ENCODE measurements around the gene FILIP1L. TPM values are rescaled to one million over a fixed set of nuclear protein-coding genes. Genes with fewer than 3 reads are reported as not detected.

The FILIP1L gene
- total and polyA plus RNA-seq, 2 of the 4 experiments (the other 2 are of a cell fraction) = 11.5 to 19.9 TPM

GRCh38 chr3:99960123-99960878 is 154.0 kb downstream of the FILIP1L start:
- no peak overlapping the region for H3K27ac ChIP-seq (ENCODE audit: insufficient read depth, low read length)
- 0 out of 2 replicates have a peak overlapping the region, but pooled peaks have one; percentile 52 for H3K23ac ChIP-seq (ENCODE audit: low read depth, low read length)
- H3K4ac ChIP-seq (ENCODE audit: low read depth, low read length) = peak overlapping the region; percentile 65; the same call in 1 of the 2 replicates
- peak overlapping the region; percentile 19; the same call in 1 of the 2 replicates for H4K5ac ChIP-seq (ENCODE audit: low read depth, low read length)
- H4K8ac ChIP-seq (ENCODE audit: low read depth in 2 of 2, low read length in 2 of 2) = peak overlapping the region; percentile 29 to 64; a peak in 3 of 4 replicates
- no peaks in the 10 kb centered on the region for H4K20me1 ChIP-seq (ENCODE audit: insufficient read depth, low read length)
- in situ Hi-C loops (cut with MboI; ENCODE audit: low sequenced_read_pairs) = loop anchor here (25.0 kb wide), 1 partner anchor 102 kb away; no protein-coding TSS in a partner anchor
- no peak overlapping the region for H2AK5ac ChIP-seq (ENCODE audit: low read depth, low read length)
- no peaks in the 10 kb centered on the region for H3K36me3 ChIP-seq (ENCODE audit: control insufficient read depth, insufficient read depth, low read length)
- POLR2A ChIA-PET (ENCODE audit: unreplicated experiment) = no interaction called here
- H2AK9ac ChIP-seq (replicated peaks; ENCODE audit: low read depth, low read length, poor library complexity) = no peak overlapping the region
- TF ChIP-seq CHD1 (IDR thresholded peaks at IDR 0.05; ENCODE audit: low read depth, low read length) = no peak
- TF ChIP-seq, protein P1, sequence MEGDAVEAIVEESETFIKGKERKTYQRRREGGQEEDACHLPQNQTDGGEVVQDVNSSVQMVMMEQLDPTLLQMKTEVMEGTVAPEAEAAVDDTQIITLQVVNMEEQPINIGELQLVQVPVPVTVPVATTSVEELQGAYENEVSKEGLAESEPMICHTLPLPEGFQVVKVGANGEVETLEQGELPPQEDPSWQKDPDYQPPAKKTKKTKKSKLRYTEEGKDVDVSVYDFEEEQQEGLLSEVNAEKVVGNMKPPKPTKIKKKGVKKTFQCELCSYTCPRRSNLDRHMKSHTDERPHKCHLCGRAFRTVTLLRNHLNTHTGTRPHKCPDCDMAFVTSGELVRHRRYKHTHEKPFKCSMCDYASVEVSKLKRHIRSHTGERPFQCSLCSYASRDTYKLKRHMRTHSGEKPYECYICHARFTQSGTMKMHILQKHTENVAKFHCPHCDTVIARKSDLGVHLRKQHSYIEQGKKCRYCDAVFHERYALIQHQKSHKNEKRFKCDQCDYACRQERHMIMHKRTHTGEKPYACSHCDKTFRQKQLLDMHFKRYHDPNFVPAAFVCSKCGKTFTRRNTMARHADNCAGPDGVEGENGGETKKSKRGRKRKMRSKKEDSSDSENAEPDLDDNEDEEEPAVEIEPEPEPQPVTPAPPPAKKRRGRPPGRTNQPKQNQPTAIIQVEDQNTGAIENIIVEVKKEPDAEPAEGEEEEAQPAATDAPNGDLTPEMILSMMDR (conservative IDR thresholded peaks at IDR 0.05; ENCODE audit: low read depth, low read length) = no peak
- TF ChIP-seq MAFK (IDR thresholded peaks at IDR 0.05; ENCODE audit: low read depth, low read length) = no peak
- TF ChIP-seq BHLHE40 (IDR thresholded peaks at IDR 0.05; ENCODE audit: low read depth, low read length) = no peak
- TF ChIP-seq MXI1 (IDR thresholded peaks at IDR 0.05; ENCODE audit: borderline replicate concordance, low read depth, low read length) = no peak
- TF ChIP-seq SMC3 (IDR thresholded peaks at IDR 0.05; ENCODE audit: low read depth, low read length) = no peak
- TF ChIP-seq NFE2L2 (IDR thresholded peaks at IDR 0.05; ENCODE audit: low read depth, low read length) = no peak
- TF ChIP-seq FOS (IDR thresholded peaks at IDR 0.05; ENCODE audit: low read depth, low read length) = no peak
- TF ChIP-seq, protein P2, sequence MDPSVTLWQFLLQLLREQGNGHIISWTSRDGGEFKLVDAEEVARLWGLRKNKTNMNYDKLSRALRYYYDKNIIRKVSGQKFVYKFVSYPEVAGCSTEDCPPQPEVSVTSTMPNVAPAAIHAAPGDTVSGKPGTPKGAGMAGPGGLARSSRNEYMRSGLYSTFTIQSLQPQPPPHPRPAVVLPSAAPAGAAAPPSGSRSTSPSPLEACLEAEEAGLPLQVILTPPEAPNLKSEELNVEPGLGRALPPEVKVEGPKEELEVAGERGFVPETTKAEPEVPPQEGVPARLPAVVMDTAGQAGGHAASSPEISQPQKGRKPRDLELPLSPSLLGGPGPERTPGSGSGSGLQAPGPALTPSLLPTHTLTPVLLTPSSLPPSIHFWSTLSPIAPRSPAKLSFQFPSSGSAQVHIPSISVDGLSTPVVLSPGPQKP (IDR thresholded peaks at IDR 0.05; ENCODE audit: borderline replicate concordance, low read depth, low read length) = no peak
- no peak for TF ChIP-seq CEBPB (IDR thresholded peaks at IDR 0.05; ENCODE audit: low read depth, low read length)
- no peak for TF ChIP-seq POLR2A (IDR thresholded peaks at IDR 0.05; ENCODE audit: low read depth, low read length)
- H3K56ac ChIP-seq (ENCODE audit: extremely low read depth, insufficient read depth, low read length) = no peak overlapping the region
- no peak overlapping the region for H3K9ac ChIP-seq (ENCODE audit: low read depth, low read length)
- H3K9me1 ChIP-seq (ENCODE audit: insufficient read depth, low read length) = peaks cover 9% of the 10 kb centered on the region
- BruUV-seq (replicated peaks) = no TSS peak
- peak overlapping the region; percentile 75; the same call in 1 of the 2 replicates for H2BK120ac ChIP-seq (ENCODE audit: low read depth, low read length)
- H3K4me1 ChIP-seq (ENCODE audit: control insufficient read depth, insufficient read depth, low read length) = peaks cover 10% of the 10 kb centered on the region
- no peak overlapping the region for H2AFZ ChIP-seq (replicated peaks; ENCODE audit: low read length, poor library complexity)
- no peak overlapping the region for H3K4me3 ChIP-seq (ENCODE audit: insufficient read depth, low read depth, low read length)
- peak overlapping the region; percentile 28; the same call in 2 of the 3 replicates for H2BK15ac ChIP-seq (ENCODE audit: low read depth, low read length)
- intact Hi-C loops (cut with micrococcal nuclease) = no loop called here
- ATAC-seq (ENCODE audit: low read depth) (no peak), DNase-seq (no peak)
- CTCF ChIA-PET = interaction anchor here (0.6 kb wide), 1 partner anchor 17 kb away, joined by 3 read pairs; no protein-coding TSS in a partner anchor
- H3K18ac ChIP-seq (ENCODE audit: low read depth, low read length) = peak overlapping the region; percentile 92
- no peaks in the 10 kb centered on the region for H3K27me3 ChIP-seq (ENCODE audit: control insufficient read depth, insufficient read depth, low read length)
- no peaks in the 10 kb centered on the region for H3K9me3 ChIP-seq (ENCODE audit: control insufficient read depth, insufficient read depth, low read length)
- WGBS, 2 experiments (ENCODE audit: extremely low coverage in 2 of 2, insufficient read length in 1 of 2) = 0% methylated on average over 1 of the region's 5 CpGs; no CpG with 5 or more reads in 1 of the 2 experiments
- H2BK20ac ChIP-seq (ENCODE audit: low read depth, low read length) = peak overlapping the region; percentile 72; the same call in 1 of the 2 replicates
- dilution Hi-C loops (cut with HindIII; ENCODE audit: low sequenced_read_pairs, unreplicated experiment) = no loop called here
- H3K14ac ChIP-seq (replicated peaks; ENCODE audit: low read depth, low read length) = no peak overlapping the region; the same call in 1 of the 2 replicates
- H2BK5ac ChIP-seq (ENCODE audit: low read depth, low read length, poor library complexity, severe bottlenecking) = peak overlapping the region; percentile 21
- peak overlapping the region; percentile 26; the same call in 1 of the 2 replicates for H4K91ac ChIP-seq (ENCODE audit: insufficient read depth, low read depth, low read length)
- peaks cover 17 to 19% of the 10 kb centered on the region in 2 experiments for H3K79me1 ChIP-seq (ENCODE audit: low read depth in 1 of 2, low read length in 2 of 2)
- H3K4me2 ChIP-seq (ENCODE audit: low read depth, low read length) = peak overlapping the region; percentile 79

Data from IMR-90 (cell line).